Testis (tissue), 2 donors: ENCODE data around the gene SPACA5B.

ENCODE experiments used
- POLR2A ChIP-seq: fragments of 450-650 bp; IDR thresholded peaks from one replicate; pipeline ENCODE4 v1.6.1; 2017; ENCODE audit warnings: antibody characterized with exemption, mild to moderate bottlenecking, moderate library complexity
- TF ChIP-seq, protein P1 (sequence below), 3 experiments: fragments of 450-650 bp in 2 of 3; fragments of 200-600 bp in 1 of 3; sonication (generic) in 1 of 3; IDR thresholded peaks; one replicate each; pipeline ENCODE4 v1.5.1; 2016 to 2019; ENCODE audit warnings: antibody characterized with exemption in 3 of 3, mild to moderate bottlenecking in 2 of 3, moderate library complexity in 1 of 3

DNA sequence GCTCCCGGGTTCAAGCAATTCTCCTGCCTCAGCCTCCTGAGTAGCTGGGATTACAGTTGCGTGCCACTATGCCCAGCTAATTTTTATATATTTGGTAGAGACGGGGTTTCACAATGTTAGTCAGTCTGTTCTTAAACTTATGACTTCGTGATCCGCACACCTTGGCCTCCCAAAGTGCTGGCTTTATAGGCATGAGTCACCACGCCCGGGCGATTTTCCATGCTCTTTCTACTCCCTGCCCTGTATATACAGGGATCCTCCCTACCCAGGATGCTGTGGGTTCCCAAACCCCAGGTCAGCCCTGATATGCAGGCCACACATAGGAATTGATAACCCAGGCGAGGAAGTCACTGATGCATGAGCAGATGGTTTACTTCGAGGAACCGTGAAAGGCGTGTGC, 34.8 kb downstream of the SPACA5B start:
- no peak for TF ChIP-seq POLR2A
- TF ChIP-seq, protein P1, sequence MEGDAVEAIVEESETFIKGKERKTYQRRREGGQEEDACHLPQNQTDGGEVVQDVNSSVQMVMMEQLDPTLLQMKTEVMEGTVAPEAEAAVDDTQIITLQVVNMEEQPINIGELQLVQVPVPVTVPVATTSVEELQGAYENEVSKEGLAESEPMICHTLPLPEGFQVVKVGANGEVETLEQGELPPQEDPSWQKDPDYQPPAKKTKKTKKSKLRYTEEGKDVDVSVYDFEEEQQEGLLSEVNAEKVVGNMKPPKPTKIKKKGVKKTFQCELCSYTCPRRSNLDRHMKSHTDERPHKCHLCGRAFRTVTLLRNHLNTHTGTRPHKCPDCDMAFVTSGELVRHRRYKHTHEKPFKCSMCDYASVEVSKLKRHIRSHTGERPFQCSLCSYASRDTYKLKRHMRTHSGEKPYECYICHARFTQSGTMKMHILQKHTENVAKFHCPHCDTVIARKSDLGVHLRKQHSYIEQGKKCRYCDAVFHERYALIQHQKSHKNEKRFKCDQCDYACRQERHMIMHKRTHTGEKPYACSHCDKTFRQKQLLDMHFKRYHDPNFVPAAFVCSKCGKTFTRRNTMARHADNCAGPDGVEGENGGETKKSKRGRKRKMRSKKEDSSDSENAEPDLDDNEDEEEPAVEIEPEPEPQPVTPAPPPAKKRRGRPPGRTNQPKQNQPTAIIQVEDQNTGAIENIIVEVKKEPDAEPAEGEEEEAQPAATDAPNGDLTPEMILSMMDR (IDR thresholded peaks at IDR 0.05) = no peak
